Parathyroid adenoma (tissue), 2 donors: ENCODE results near the gene PDAP1.
"Not testable (repeated sequence)": the region's sequence is repeated elsewhere in the genome, so short reads cannot be mapped to it uniquely, and the experiment has no call there.

Experiments
- H2AFZ ChIP-seq: fragments of 300-600 bp; sonication (generic); one replicate; pipeline ENCODE4 v1.7.0; 2017; ENCODE audit warnings: antibody characterized with exemption, mild to moderate bottlenecking
- H3K27ac ChIP-seq: fragments of 300-600 bp; sonication (generic); one replicate; pipeline ENCODE4 v1.7.0; 2017
- H3K27me3 ChIP-seq: fragments of 300-600 bp; sonication (generic); one replicate; pipeline ENCODE4 v1.7.0; 2017; ENCODE audit warnings: low read length; ENCODE audit not compliant: control insufficient read depth, insufficient read depth
- H3K36me3 ChIP-seq: fragments of 300-600 bp; sonication (generic); one replicate; pipeline ENCODE4 v1.7.0; 2017; ENCODE audit warnings: low read length; ENCODE audit not compliant: control insufficient read depth, insufficient read depth
- H3K4me1 ChIP-seq: fragments of 300-600 bp; sonication (generic); one replicate; pipeline ENCODE4 v1.7.0; 2017; ENCODE audit warnings: control low read depth
- H3K4me2 ChIP-seq: fragments of 300-600 bp; sonication (generic); one replicate; pipeline ENCODE4 v1.7.0; 2017; ENCODE audit warnings: low read length
- H3K4me3 ChIP-seq: fragments of 300-600 bp; sonication (generic); one replicate; pipeline ENCODE4 v1.7.0; 2017; ENCODE audit warnings: low read depth, low read length
- H3K79me2 ChIP-seq: fragments of 300-600 bp; sonication (generic); one replicate; pipeline ENCODE4 v1.7.0; 2017; ENCODE audit warnings: control low read depth
- H3K9ac ChIP-seq: fragments of 300-600 bp; sonication (generic); one replicate; pipeline ENCODE4 v1.7.0; 2017; ENCODE audit warnings: mild to moderate bottlenecking
- H3K9me3 ChIP-seq: fragments of 300-600 bp; sonication (generic); one replicate; pipeline ENCODE4 v1.7.0; 2017; ENCODE audit warnings: low read length; ENCODE audit not compliant: control insufficient read depth
- TF ChIP-seq, protein P1 (sequence below): fragments of 300-600 bp; sonication (generic); IDR thresholded peaks from one replicate; pipeline ENCODE4 v1.7.0; 2017; ENCODE audit warnings: antibody characterized with exemption, mild to moderate bottlenecking
- donor health status: primary hyperparathyroidism.

Gene PDAP1

DNA sequence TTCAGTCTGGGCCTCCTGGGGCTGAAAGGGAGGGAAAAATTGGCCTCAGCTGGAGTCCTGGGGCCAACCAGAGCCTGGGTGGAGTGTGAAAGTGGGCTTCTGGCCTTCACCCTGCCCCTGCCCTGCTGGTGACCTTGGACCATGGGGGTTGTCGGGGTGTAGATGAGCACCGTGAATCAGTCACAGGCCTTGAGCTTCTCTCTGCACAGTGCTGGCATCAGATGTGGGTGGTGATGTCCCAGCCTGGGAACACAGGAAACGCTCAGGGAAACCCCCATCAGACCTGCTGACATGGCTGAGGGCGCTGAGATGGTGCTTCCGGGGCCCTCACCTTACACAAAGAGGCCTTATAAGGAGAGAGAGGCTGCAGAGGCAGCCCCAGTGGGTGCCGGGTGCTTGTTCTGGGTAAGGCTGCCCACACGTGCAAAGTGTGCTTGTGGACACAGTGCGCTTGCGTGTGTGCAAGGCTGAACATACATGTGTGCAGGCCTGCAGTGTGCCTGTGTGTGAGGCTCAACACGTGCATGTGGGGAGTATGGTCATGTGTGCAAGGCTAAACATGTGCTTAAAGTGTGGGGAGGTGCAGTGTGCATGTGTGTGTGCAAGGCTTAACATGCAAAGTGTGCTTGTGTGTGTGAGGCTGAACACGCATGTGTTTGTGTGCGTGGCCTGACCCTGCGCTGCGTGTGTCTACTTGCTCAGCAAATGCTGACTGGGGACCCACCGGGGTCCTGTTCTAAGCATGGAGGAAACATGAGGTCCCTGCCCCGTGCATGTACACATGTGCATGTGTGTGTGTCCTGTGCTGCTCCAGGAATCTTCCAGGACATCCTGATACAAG is 27.4 kb downstream of the PDAP1 start:
- H3K27me3 ChIP-seq: no peaks in the 10 kb centered on the region
- H3K9ac ChIP-seq: no peak overlapping the region
- H3K4me2 ChIP-seq: no peak overlapping the region
- H3K79me2 ChIP-seq: peaks cover 2% of the 10 kb centered on the region
- peak overlapping the region; percentile 15 for H2AFZ ChIP-seq
- no peaks in the 10 kb centered on the region for H3K36me3 ChIP-seq
- peak overlapping the region; percentile 68 for H3K27ac ChIP-seq
- peaks cover 3% of the 10 kb centered on the region for H3K4me1 ChIP-seq
- TF ChIP-seq, protein P1, sequence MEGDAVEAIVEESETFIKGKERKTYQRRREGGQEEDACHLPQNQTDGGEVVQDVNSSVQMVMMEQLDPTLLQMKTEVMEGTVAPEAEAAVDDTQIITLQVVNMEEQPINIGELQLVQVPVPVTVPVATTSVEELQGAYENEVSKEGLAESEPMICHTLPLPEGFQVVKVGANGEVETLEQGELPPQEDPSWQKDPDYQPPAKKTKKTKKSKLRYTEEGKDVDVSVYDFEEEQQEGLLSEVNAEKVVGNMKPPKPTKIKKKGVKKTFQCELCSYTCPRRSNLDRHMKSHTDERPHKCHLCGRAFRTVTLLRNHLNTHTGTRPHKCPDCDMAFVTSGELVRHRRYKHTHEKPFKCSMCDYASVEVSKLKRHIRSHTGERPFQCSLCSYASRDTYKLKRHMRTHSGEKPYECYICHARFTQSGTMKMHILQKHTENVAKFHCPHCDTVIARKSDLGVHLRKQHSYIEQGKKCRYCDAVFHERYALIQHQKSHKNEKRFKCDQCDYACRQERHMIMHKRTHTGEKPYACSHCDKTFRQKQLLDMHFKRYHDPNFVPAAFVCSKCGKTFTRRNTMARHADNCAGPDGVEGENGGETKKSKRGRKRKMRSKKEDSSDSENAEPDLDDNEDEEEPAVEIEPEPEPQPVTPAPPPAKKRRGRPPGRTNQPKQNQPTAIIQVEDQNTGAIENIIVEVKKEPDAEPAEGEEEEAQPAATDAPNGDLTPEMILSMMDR: no peak
- H3K9me3 ChIP-seq: no peaks in the 10 kb centered on the region
- H3K4me3 ChIP-seq: no peak overlapping the region

GRCh38 chr7:99380032-99380822 is 28.2 kb downstream of the PDAP1 start:
- Histone ChIP-seq H3K4me2 (no peak overlapping the region), H3K4me1 (peaks cover 3% of the 10 kb centered on the region), H3K9me3 (no peaks in the 10 kb centered on the region), H3K27me3 (no peaks in the 10 kb centered on the region), H3K9ac (no peak overlapping the region), H3K79me2 (peaks cover 2% of the 10 kb centered on the region), H3K4me3 (no peak overlapping the region), H2AFZ (peak overlapping the region; percentile 15), H3K36me3 (no peaks in the 10 kb centered on the region), H3K27ac (peak overlapping the region; percentile 68)
- TF ChIP-seq, protein P1: no peak

DNA sequence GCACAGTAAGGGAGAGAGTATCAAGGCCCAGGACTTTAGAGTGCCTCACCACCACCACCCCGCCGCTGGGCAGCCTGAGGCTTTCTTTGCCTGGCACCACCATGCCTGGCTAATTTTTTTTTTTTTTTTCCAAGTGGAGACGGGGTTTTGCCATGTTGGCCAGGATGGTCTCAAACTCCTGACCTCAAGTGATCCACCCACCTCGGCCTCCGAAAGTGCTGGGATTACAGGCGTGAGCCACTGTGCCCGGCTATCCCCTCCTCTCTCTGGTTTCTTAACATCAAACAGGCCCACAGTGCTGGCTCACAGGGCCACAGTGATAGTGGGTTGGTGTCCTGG is 28.7 kb downstream of the PDAP1 start:
- H3K36me3 ChIP-seq, H3K27me3 ChIP-seq, H3K4me2 ChIP-seq, H3K9ac ChIP-seq, H3K4me1 ChIP-seq, H3K9me3 ChIP-seq, H3K79me2 ChIP-seq, H3K4me3 ChIP-seq, H2AFZ ChIP-seq: not testable (repeated sequence)
- peak overlapping the region; percentile 68 for H3K27ac ChIP-seq

DNA sequence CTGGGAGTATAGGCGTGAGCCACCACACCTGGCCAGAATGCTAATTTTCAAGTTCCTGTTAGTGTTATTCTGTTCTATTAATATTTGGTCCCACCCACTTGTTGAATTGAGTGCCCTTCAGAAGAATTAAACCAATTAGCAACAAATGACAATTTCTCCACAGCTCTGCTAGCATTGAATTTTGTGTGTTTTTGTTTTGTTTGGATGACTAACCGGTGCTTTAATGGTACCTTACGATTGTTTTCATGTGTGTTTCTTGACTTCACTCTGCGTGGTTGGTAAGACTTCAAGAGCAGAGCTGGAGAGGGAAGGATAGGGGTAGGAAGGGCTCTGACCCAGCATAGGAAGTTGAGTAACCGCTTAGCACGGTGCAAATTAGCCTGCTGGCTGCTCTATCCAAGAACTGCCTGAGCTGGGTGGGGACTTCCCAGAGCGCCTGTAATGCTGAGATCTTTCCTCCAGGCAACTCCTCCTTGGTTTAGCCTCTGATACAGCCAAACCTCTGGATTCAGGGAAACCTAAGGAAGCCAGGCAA is 29.3 kb downstream of the PDAP1 start:
- H3K36me3 ChIP-seq: no peaks in the 10 kb centered on the region
- H3K4me2 ChIP-seq: no peak overlapping the region

More for the DNA sequence above, 29.3 kb downstream of the PDAP1 start:
- no peak overlapping the region for H3K4me3 ChIP-seq
- H3K9ac ChIP-seq: no peak overlapping the region
- H3K4me1 ChIP-seq: peaks cover 3% of the 10 kb centered on the region
- no peaks in the 10 kb centered on the region for H3K27me3 ChIP-seq
- TF ChIP-seq, protein P1: no peak
- H3K9me3 ChIP-seq: no peaks in the 10 kb centered on the region
- H3K79me2 ChIP-seq: peaks cover 2% of the 10 kb centered on the region
- H3K27ac ChIP-seq: peak overlapping the region; percentile 68
- H2AFZ ChIP-seq: no peak overlapping the region
